Measurements from ENCODE around the gene TNFSF10. TPM values are rescaled to one million over a fixed set of nuclear protein-coding genes. Genes with fewer than 3 reads are reported as not detected.
A peak's percentile ranks its signal among the peaks of the same experiment; 100 is the strongest.
"Not testable (repeated sequence)": the region's sequence is repeated elsewhere in the genome, so short reads cannot be mapped to it uniquely, and the experiment has no call there.

The TNFSF10 gene
- total RNA-seq (2021; fragmentation: NEBNext Ultra II Directional; extraction: Animal tissue kit (Norgen Biotek cat#: 25700)), result under 1 TPM in 3 of 6 experiments, not detected in 3; 0.17 to 0.31 (median 0.28) TPM
- long read RNA-seq, result 0 reads

- Mint-ChIP-seq H3K36me3 (ENCODE audit: low read depth) (no peaks in the 10 kb centered on the region), H3K9me3 (no peaks in the 10 kb centered on the region), H3K4me1 (ENCODE audit: low read depth) (peaks cover 46% of the 10 kb centered on the region), H3K27me3 (ENCODE audit: insufficient read depth) (peaks cover 1% of the 10 kb centered on the region), H3K27ac (peak within 1 kb of the TSS; percentile 46; the same call in 1 of the 2 replicates), H3K4me3 (peak within 1 kb of the TSS; percentile 56; the same call in 1 of the 2 replicates)
- no peak for TF ChIP-seq CTCF (IDR thresholded peaks at IDR 0.05)
- no peak for DNase-seq
Observed at GRCh38 chr3:172522871-172523818, at the start of gene TNFSF10. TSS of gene TNFSF10 (minus strand) at chr3:172523430. CDS start at chr3:172523384, 46 bp downstream.

GRCh38 chr3:172569128-172570008 lies 46.1 kb upstream of the TNFSF10 start:
- Mint-ChIP-seq H3K4me3 (no peak overlapping the region), H3K27ac (no peak overlapping the region), H3K27me3 (ENCODE audit: insufficient read depth) (peaks cover 6% of the 10 kb centered on the region), H3K9me3 (peaks cover 13% of the 10 kb centered on the region), H3K36me3 (ENCODE audit: low read depth) (no peaks in the 10 kb centered on the region), H3K4me1 (ENCODE audit: low read depth) (no peaks in the 10 kb centered on the region)
- no peak for TF ChIP-seq CTCF (IDR thresholded peaks at IDR 0.05)
- DNase-seq, result no peak

- Mint-ChIP-seq H3K36me3 (ENCODE audit: low read depth) (no peaks in the 10 kb centered on the region), H3K4me3 (no peak overlapping the region), H3K4me1 (ENCODE audit: low read depth) (peaks cover 4% of the 10 kb centered on the region; the same call in 1 of the 2 replicates), H3K27me3 (ENCODE audit: insufficient read depth) (peaks cover 6% of the 10 kb centered on the region), H3K9me3 (peaks cover 13% of the 10 kb centered on the region), H3K27ac (no peak overlapping the region)
- DNase-seq, result no peak
- TF ChIP-seq CTCF (IDR thresholded peaks at IDR 0.05), result no peak
Observed at GRCh38 chr3:172568701-172569100, 45.5 kb upstream of the TNFSF10 start.

DNA sequence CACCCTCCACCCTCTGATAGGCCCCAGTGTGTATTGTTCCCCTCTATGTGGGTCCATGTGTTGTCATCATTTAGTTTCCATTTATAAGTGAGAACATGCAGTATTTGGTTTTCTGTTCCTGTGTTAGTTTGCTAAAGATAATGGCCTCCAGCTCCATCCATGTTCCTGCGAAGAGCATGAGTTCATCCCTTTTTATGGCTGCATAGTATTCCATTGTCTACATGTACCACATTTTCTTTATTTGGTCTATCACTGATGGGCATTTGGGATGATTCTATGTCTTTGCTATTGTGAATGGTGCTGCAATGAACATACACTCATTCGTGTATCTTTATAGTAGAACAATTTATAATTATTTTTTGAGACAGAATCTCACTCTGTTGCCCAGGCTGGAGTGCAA lies 43.6 kb upstream of the TNFSF10 start:
- H3K36me3 Mint-ChIP-seq (ENCODE audit: low read depth); H3K27me3 Mint-ChIP-seq (ENCODE audit: insufficient read depth); H3K4me3 Mint-ChIP-seq: not testable (repeated sequence)

DNA sequence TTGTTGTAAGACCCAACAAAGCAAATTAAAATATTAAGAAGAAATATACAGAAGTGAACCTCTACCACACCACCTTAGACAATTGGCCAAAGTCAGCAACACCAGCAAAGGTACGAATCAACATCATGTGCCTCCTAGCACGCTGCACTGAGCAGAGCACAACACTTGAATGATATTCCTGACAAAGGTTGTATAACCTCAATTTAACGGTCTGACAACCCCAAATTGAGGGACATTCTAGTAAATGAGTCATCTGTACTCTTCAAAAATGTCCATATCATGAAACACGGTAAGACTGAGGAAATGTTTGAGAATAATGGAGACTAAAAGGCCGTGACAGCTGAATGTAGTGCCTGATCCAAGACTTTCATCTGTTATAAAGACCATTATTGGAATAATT lies 41.3 kb upstream of the TNFSF10 start:
- peaks cover 4% of the 10 kb centered on the region; the same call in 1 of the 2 replicates for H3K27me3 Mint-ChIP-seq (ENCODE audit: insufficient read depth)

More for the DNA sequence above, 43.6 kb upstream of the TNFSF10 start:
- not testable (repeated sequence) for H3K27ac Mint-ChIP-seq, DNase-seq
- H3K4me1 Mint-ChIP-seq (ENCODE audit: low read depth), result peaks cover 23% of the 10 kb centered on the region
- H3K9me3 Mint-ChIP-seq, result peaks cover 13% of the 10 kb centered on the region

More for the DNA sequence above, 41.3 kb upstream of the TNFSF10 start:
- Mint-ChIP-seq H3K36me3 (ENCODE audit: low read depth) (no peaks in the 10 kb centered on the region), H3K27ac (no peak overlapping the region), H3K4me3 (no peak overlapping the region), H3K4me1 (ENCODE audit: low read depth) (peaks cover 24% of the 10 kb centered on the region), H3K9me3 (peaks cover 4% of the 10 kb centered on the region; the same call in 1 of the 2 replicates)
- no peak for TF ChIP-seq CTCF (IDR thresholded peaks at IDR 0.05)
- no peak for DNase-seq

Data from HFFc6 (cell line).